ENCODE measurements around the gene SEC61A2. TPM values are rescaled to one million over a fixed set of nuclear protein-coding genes. Genes with fewer than 3 reads are reported as not detected.

The SEC61A2 gene
- total and polyA plus RNA-seq, 2 of the 4 experiments (the other 2 are of a cell fraction): 6.8 to 10.3 TPM

GRCh38 chr10:12160664-12161063 lies 31.2 kb downstream of the SEC61A2 start:
- Histone ChIP-seq H3K27ac (ENCODE audit: insufficient read depth, low read length) (no peak overlapping the region), H3K4me2 (ENCODE audit: low read depth, low read length) (no peak overlapping the region), H3K4me3 (ENCODE audit: insufficient read depth, low read depth, low read length) (no peak overlapping the region), H2BK5ac (ENCODE audit: low read depth, low read length, poor library complexity, severe bottlenecking) (no peak overlapping the region), H3K79me1 (ENCODE audit: low read depth in 1 of 2, low read length in 2 of 2) (peaks cover 0 to 12% of the 10 kb centered on the region in 2 experiments; a peak in 1 of 4 replicates), H2BK120ac (ENCODE audit: low read depth, low read length) (no peak overlapping the region), H2AFZ (replicated peaks; ENCODE audit: low read length, poor library complexity) (no peak overlapping the region), H2AK5ac (ENCODE audit: low read depth, low read length) (no peak overlapping the region), H3K18ac (ENCODE audit: low read depth, low read length) (no peak overlapping the region), H3K9ac (ENCODE audit: low read depth, low read length) (no peak overlapping the region), H3K14ac (replicated peaks; ENCODE audit: low read depth, low read length) (no peak overlapping the region), H4K20me1 (ENCODE audit: insufficient read depth, low read length) (no peaks in the 10 kb centered on the region), H3K36me3 (ENCODE audit: control insufficient read depth, insufficient read depth, low read length) (peaks cover 48% of the 10 kb centered on the region), H3K23ac (ENCODE audit: low read depth, low read length) (no peak overlapping the region), H3K9me1 (ENCODE audit: insufficient read depth, low read length) (peaks cover 3% of the 10 kb centered on the region), H3K27me3 (ENCODE audit: control insufficient read depth, insufficient read depth, low read length) (no peaks in the 10 kb centered on the region), H4K8ac (ENCODE audit: low read depth in 2 of 2, low read length in 2 of 2) (no peak overlapping the region), H3K4ac (ENCODE audit: low read depth, low read length) (no peak overlapping the region), H3K4me1 (ENCODE audit: control insufficient read depth, insufficient read depth, low read length) (no peaks in the 10 kb centered on the region), H2AK9ac (replicated peaks; ENCODE audit: low read depth, low read length, poor library complexity) (no peak overlapping the region), H4K5ac (ENCODE audit: low read depth, low read length) (no peak overlapping the region), H2BK20ac (ENCODE audit: low read depth, low read length) (no peak overlapping the region), H3K9me3 (ENCODE audit: control insufficient read depth, insufficient read depth, low read length) (no peaks in the 10 kb centered on the region), H2BK15ac (ENCODE audit: low read depth, low read length) (no peak overlapping the region), H4K91ac (ENCODE audit: insufficient read depth, low read depth, low read length) (no peak overlapping the region), H3K56ac (ENCODE audit: extremely low read depth, insufficient read depth, low read length) (no peak overlapping the region)
- DNase-seq (no peak), ATAC-seq (ENCODE audit: low read depth) (no peak)
- dilution Hi-C loops (cut with HindIII; ENCODE audit: low sequenced_read_pairs, unreplicated experiment): no loop called here
- intact Hi-C loops (cut with micrococcal nuclease): no loop called here
- ChIA-PET CTCF (no interaction called here), POLR2A (ENCODE audit: unreplicated experiment) (no interaction called here)
- BruUV-seq (replicated peaks): no TSS peak
- in situ Hi-C loops (cut with MboI; ENCODE audit: low sequenced_read_pairs): no loop called here
- no peak for TF ChIP-seq RAD21 (IDR thresholded peaks at IDR 0.05; ENCODE audit: low read length)
- no peak for TF ChIP-seq CEBPB (IDR thresholded peaks at IDR 0.05; ENCODE audit: low read depth, low read length)
- WGBS, 2 experiments (ENCODE audit: extremely low coverage in 2 of 2, insufficient read length in 1 of 2): no CpG with 5 or more reads among the region's 5 CpGs
